GM18508 (cell line): ENCODE measurements around the gene TMEM120A.

Source experiments
- ATAC-seq: cut with Tn5 transposase; IDR thresholded peaks from one replicate; pipeline ENCODE4 v1.9.1; 2021; ENCODE audit warnings: moderate number of reproducible peaks; ENCODE audit not compliant: insufficient read depth, unreplicated experiment

Gene TMEM120A

GRCh38 chr7:75982306-75983064, 11.9 kb downstream of the TMEM120A start:
- ATAC-seq = no peak

- ATAC-seq = no peak
These were observed 12.7 kb downstream of the TMEM120A start for GRCh38 chr7:75981453-75982305.

GRCh38 chr7:75981203-75981452, 13.3 kb downstream of the TMEM120A start:
- ATAC-seq = no peak

GRCh38 chr7:75980430-75981202, 13.8 kb downstream of the TMEM120A start:
- ATAC-seq = no peak

GRCh38 chr7:75979759-75980429, 14.5 kb downstream of the TMEM120A start:
- ATAC-seq = no peak

GRCh38 chr7:75977743-75978142, 16.7 kb downstream of the TMEM120A start:
- ATAC-seq = no peak

- no peak for ATAC-seq
These were observed 22.2 kb downstream of the TMEM120A start for GRCh38 chr7:75971961-75972763.

- ATAC-seq = no peak
These were observed 23.0 kb downstream of the TMEM120A start for GRCh38 chr7:75971309-75971960.

GRCh38 chr7:75969704-75970498, 24.5 kb downstream of the TMEM120A start:
- ATAC-seq = no peak

- ATAC-seq = no peak
These were observed 25.2 kb downstream of the TMEM120A start for GRCh38 chr7:75969182-75969581.

GRCh38 chr7:75968561-75969001, 25.8 kb downstream of the TMEM120A start:
- no peak for ATAC-seq

GRCh38 chr7:75968012-75968411, 26.4 kb downstream of the TMEM120A start:
- ATAC-seq = no peak

- no peak for ATAC-seq
These were observed 26.9 kb downstream of the TMEM120A start for GRCh38 chr7:75967487-75967997.

- no peak for ATAC-seq
These were observed 27.3 kb downstream of the TMEM120A start for GRCh38 chr7:75967055-75967454.

- ATAC-seq = no peak
These were observed 28.0 kb downstream of the TMEM120A start for GRCh38 chr7:75966190-75966961.

- ATAC-seq = no peak
These were observed 28.8 kb downstream of the TMEM120A start for GRCh38 chr7:75965617-75966016.

- ATAC-seq = no peak
These were observed 30.9 kb downstream of the TMEM120A start for GRCh38 chr7:75963381-75963995.
